CD14-positive monocyte (primary cell): ENCODE measurements around the gene CDKAL1. TPM values are rescaled to one million over a fixed set of nuclear protein-coding genes. Genes with fewer than 3 reads are reported as not detected.

Source experiments
- DNase-seq, 3 donors: peaks; one replicate each; pipeline ENCODE4 v3.0.0-alpha.2; 2011 to 2022
- H2AFZ ChIP-seq: 2 replicates; pipeline ENCODE4 v1.6.0; 2012; ENCODE audit warnings: mild to moderate bottlenecking, low read depth, low read length, inconsistent platforms; ENCODE audit not compliant: insufficient read depth, poor library complexity, severe bottlenecking
- H3K27ac ChIP-seq, 2 donors: 1 replicate in 1 of 2; 2 replicates in 1 of 2; pipeline ENCODE4 v1.5.1; 2012 to 2013; ENCODE audit warnings: low read length in 2 of 2, control low read depth in 1 of 2, inconsistent platforms in 1 of 2, low read depth in 1 of 2, mild to moderate bottlenecking in 1 of 2
- H3K27me3 ChIP-seq, 2 donors: one replicate each; pipeline versions ENCODE4 v1.6.0 to v1.6.1; 2011 to 2013; ENCODE audit warnings: low read length in 2 of 2; ENCODE audit not compliant: control insufficient read depth in 2 of 2, insufficient read depth in 2 of 2
- H3K36me3 ChIP-seq, 2 donors: replicated peaks in 1 of 2; 1 replicate in 1 of 2; 2 replicates in 1 of 2; pipeline versions ENCODE4 v1.5.1 to v1.6.1; 2012 to 2013; ENCODE audit warnings: low read length in 2 of 2, control low read depth in 1 of 2, inconsistent platforms in 1 of 2, mild to moderate bottlenecking in 1 of 2; ENCODE audit not compliant: insufficient read depth in 2 of 2, control insufficient read depth in 1 of 2
- H3K4me1 ChIP-seq, 2 donors: 1 replicate in 1 of 2; 2 replicates in 1 of 2; pipeline versions ENCODE4 v1.5.1 to v1.6.1; 2012 to 2013; ENCODE audit warnings: low read length in 2 of 2, control low read depth in 1 of 2, inconsistent platforms in 1 of 2, mild to moderate bottlenecking in 1 of 2, moderate library complexity in 1 of 2; ENCODE audit not compliant: insufficient read depth in 2 of 2, control insufficient read depth in 1 of 2
- H3K4me2 ChIP-seq: replicated peaks from 2 replicates; pipeline ENCODE3; 2012; ENCODE audit warnings: low read length, moderate library complexity, mild to moderate bottlenecking; ENCODE audit not compliant: poor library complexity, severe bottlenecking; ENCODE audit errors: extremely low read depth
- H3K4me3 ChIP-seq, 3 experiments: fragments of 200-600 bp in 1 of 3; sonication (generic) in 1 of 3; replicated peaks in 1 of 3; 1 replicate in 2 of 3; 2 replicates in 1 of 3; pipeline ENCODE4 v1.5.1; 2011 to 2013; ENCODE audit warnings: low read length in 3 of 3, mild to moderate bottlenecking in 3 of 3, control low read depth in 2 of 3, low read depth in 2 of 3, inconsistent platforms in 1 of 3, moderate library complexity in 1 of 3
- H3K79me2 ChIP-seq: 2 replicates; pipeline ENCODE4 v1.6.0; 2012; ENCODE audit warnings: mild to moderate bottlenecking, control low read depth, inconsistent platforms, low read length, moderate library complexity; ENCODE audit not compliant: insufficient read depth
- H3K9ac ChIP-seq: 2 replicates; pipeline ENCODE4 v1.6.0; 2017; ENCODE audit warnings: low read length, mild to moderate bottlenecking; ENCODE audit not compliant: insufficient read depth, poor library complexity, severe bottlenecking
- H3K9me3 ChIP-seq, 2 donors: replicated peaks in 1 of 2; 1 replicate in 1 of 2; 2 replicates in 1 of 2; pipeline versions ENCODE4 v1.5.1 to v1.6.1; 2012 to 2013; ENCODE audit warnings: low read length in 2 of 2, control low read depth in 1 of 2; ENCODE audit not compliant: control insufficient read depth in 1 of 2, insufficient read depth in 1 of 2
- H4K20me1 ChIP-seq: 2 replicates; pipeline ENCODE4 v1.6.0; 2012; ENCODE audit warnings: mild to moderate bottlenecking, low read length, control low read depth, moderate library complexity; ENCODE audit not compliant: insufficient read depth
- H3K27ac Mint-ChIP-seq, 7 donors: one replicate each; pipeline ENCODE4 v1.8.0; 2020; ENCODE audit warnings: mild to moderate bottlenecking in 7 of 7, mixed read lengths in 7 of 7, moderate library complexity in 6 of 7, inconsistent platforms in 2 of 7
- H3K27me3 Mint-ChIP-seq, 3 donors: one replicate each; pipeline ENCODE4 v1.8.0; 2021 to 2022; ENCODE audit warnings: low read depth in 3 of 3, mild to moderate bottlenecking in 3 of 3, mixed read lengths in 3 of 3, moderate library complexity in 3 of 3, inconsistent platforms in 1 of 3
- H3K36me3 Mint-ChIP-seq, 2 donors: one replicate each; pipeline ENCODE4 v1.8.0; 2020; ENCODE audit warnings: mixed read lengths in 2 of 2, inconsistent platforms in 1 of 2, mild to moderate bottlenecking in 1 of 2
- H3K4me1 Mint-ChIP-seq: one replicate; pipeline ENCODE4 v1.8.0; 2020; ENCODE audit warnings: mild to moderate bottlenecking, mixed read lengths
- H3K4me3 Mint-ChIP-seq, 2 donors: one replicate each; pipeline ENCODE4 v1.8.0; 2020; ENCODE audit warnings: mild to moderate bottlenecking in 2 of 2, mixed read lengths in 2 of 2, moderate library complexity in 1 of 2
- H3K9me3 Mint-ChIP-seq, 7 donors: one replicate each; pipeline ENCODE4 v1.8.0; 2020 to 2022; ENCODE audit warnings: mixed read lengths in 7 of 7, mild to moderate bottlenecking in 6 of 7, moderate library complexity in 6 of 7, inconsistent platforms in 2 of 7
- CTCF ChIP-seq: fragments of 200-600 bp; IDR thresholded peaks from one replicate; pipeline ENCODE4 v1.8.0; 2022; ENCODE audit warnings: antibody characterized with exemption, mild to moderate bottlenecking
- WGBS: methylation state at CpG from one replicate; pipeline ENCODE4 v1.1.5; 2013; ENCODE audit warnings: missing lambda C conversion rate; ENCODE audit not compliant: insufficient coverage; 5-methylcytosine and 5-hydroxymethylcytosine counted together
- intact Hi-C, 2 donors: fragments of 100-400 bp; cut with micrococcal nuclease; formaldehyde crosslinking; loops; one replicate each; pipeline versions ENCODE4 v1.15.0 to v1.15.1; 2023
- polyA plus RNA-seq, 3 donors: library from polyadenylated mRNA; depleted of rRNA in 1 of 3; unstranded in 2 of 3; stranded (reverse) in 1 of 3; fragments of 300-500 nt in 2 of 3; fragments of >200 nt in 1 of 3; fragmentation: Illumina TruSeq in 2 of 3; gene quantifications; 1 replicate in 2 of 3; 2 replicates in 1 of 3; pipeline ENCODE4 v1.2.3, GENCODE V29; 2012 to 2021

The CDKAL1 gene
- polyA plus RNA-seq, 3 donors: 3.2 to 12.4 (median 8.3) TPM

DNA sequence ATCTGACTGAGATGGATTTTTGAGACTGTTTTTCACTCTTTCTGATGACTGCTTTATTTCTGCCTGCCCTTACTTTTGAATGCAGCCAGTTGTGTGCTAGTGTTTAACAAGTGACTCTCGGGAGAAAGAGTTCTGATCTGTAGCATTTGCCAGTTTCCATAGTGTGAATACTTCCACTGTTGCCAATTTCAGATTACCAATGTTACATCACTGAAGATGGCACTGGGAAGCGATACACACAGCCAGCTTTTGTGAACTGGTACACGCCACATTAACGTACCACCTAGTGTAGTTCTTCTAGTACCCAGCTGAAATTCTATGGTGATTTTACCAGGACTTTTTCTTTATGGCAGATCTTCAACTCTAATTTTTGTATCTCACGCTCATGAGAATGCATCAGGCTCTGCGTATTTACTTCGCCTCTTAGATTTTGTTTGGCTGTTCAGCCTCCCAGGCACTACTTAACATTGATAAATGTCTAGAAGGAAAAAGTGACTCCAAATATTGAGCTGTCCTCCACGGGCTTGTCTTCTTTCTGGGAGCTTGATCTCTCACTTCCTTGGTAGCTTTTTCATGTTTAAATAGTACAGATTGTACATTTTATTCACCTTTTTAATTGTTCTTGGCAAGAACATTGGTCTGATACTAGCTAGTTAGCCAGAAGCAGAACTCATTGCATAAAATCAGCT is 537.7 kb downstream of the CDKAL1 start:
- no peaks in the 10 kb centered on the region for H3K27me3 Mint-ChIP-seq
- WGBS: 100% methylated on average over 4 of the region's 8 CpGs
- peaks cover 10 to 24% of the 10 kb centered on the region in 2 donors for H3K36me3 Mint-ChIP-seq

DNA sequence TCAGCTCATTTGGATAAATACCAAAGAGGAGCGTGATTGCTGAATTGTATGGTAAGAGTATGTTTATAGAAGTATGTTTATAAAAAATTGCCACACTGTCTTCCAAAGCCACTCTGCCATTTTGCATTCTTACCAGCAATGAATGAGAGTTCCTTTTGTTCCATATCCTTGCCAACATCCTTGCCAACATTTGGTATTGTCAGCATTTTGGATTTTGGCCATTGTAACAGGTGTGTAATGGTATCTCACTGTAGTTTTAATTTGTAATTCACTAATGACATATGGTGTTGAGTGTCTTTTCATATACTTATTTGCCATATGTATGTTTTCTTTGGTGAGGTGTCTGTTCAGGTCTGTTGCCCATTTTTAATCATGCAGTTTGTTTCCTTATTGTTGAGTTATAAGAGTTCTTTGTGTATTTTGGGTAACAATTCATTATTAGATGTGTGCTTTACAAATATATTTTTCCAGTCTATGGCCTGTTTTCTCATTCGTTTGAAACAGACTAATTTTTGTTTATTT is 539.1 kb downstream of the CDKAL1 start:
- Histone ChIP-seq H3K4me1 (no peaks in the 10 kb centered on the region), H2AFZ (no peak overlapping the region), H3K4me2 (no peak overlapping the region), H3K79me2 (no peaks in the 10 kb centered on the region), H3K9ac (no peak overlapping the region), H3K9me3 (peaks cover 7 to 15% of the 10 kb centered on the region in 2 donors), H3K27ac (no peak overlapping the region), H3K4me3 (no peak overlapping the region), H3K27me3 (no peaks in the 10 kb centered on the region), H4K20me1 (no peaks in the 10 kb centered on the region), H3K36me3 (no peaks in the 10 kb centered on the region)
- Mint-ChIP-seq H3K27ac (no peak overlapping the region), H3K27me3 (no peaks in the 10 kb centered on the region), H3K9me3 (peaks cover 14 to 31% (median 23%) of the 10 kb centered on the region in 7 donors), H3K4me1 (no peaks in the 10 kb centered on the region), H3K36me3 (peaks cover 7 to 22% of the 10 kb centered on the region in 2 donors), H3K4me3 (no peak overlapping the region)
- WGBS: no CpG with 5 or more reads among the region's 2 CpGs
- intact Hi-C loops: no loop called here
- DNase-seq: no peak
- no peak for TF ChIP-seq CTCF

More for the DNA sequence above, 537.7 kb downstream of the CDKAL1 start:
- Histone ChIP-seq H3K4me3 (no peak overlapping the region), H3K9me3 (peaks cover 3 to 7% of the 10 kb centered on the region in 2 donors), H2AFZ (no peak overlapping the region), H3K9ac (no peak overlapping the region), H3K36me3 (peaks cover 0 to 6% of the 10 kb centered on the region in 2 donors), H4K20me1 (no peaks in the 10 kb centered on the region), H3K27me3 (no peaks in the 10 kb centered on the region), H3K4me1 (no peaks in the 10 kb centered on the region), H3K4me2 (no peak overlapping the region), H3K27ac (no peak overlapping the region), H3K79me2 (no peaks in the 10 kb centered on the region)
- H3K9me3 Mint-ChIP-seq: peaks cover 7 to 23% (median 17%) of the 10 kb centered on the region in 7 donors
- H3K4me1 Mint-ChIP-seq: no peaks in the 10 kb centered on the region
- H3K4me3 Mint-ChIP-seq: no peak overlapping the region
- no peak for DNase-seq
- TF ChIP-seq CTCF: no peak
- intact Hi-C loops: no loop called here
- no peak overlapping the region for H3K27ac Mint-ChIP-seq
